ENCODE data around the gene WDR91. TPM values are rescaled to one million over a fixed set of nuclear protein-coding genes. Genes with fewer than 3 reads are reported as not detected.

The WDR91 gene
- total RNA-seq, 1 donor from 2014 or later, result 18.2 TPM

DNA sequence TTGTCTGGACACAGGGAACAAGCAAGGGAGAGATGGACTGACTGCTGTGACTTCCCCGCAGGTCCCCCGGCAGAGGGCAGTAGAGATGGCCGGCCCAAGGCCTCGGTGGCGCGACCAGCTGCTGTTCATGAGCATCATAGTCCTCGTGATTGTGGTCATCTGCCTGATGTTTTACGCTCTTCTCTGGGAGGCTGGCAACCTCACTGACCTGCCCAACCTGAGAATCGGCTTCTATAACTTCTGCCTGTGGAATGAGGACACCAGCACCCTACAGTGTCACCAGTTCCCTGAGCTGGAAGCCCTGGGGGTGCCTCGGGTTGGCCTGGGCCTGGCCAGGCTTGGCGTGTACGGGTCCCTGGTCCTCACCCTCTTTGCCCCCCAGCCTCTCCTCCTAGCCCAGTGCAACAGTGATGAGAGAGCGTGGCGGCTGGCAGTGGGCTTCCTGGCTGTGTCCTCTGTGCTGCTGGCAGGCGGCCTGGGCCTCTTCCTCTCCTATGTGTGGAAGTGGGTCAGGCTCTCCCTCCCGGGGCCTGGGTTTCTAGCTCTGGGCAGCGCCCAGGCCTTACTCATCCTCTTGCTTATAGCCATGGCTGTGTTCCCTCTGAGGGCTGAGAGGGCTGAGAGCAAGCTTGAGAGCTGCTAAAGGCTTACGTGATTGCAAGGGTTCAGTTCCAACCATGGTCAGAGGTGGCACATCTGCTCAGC, 46.8 kb downstream of the WDR91 start:
- intact Hi-C loops (cut with micrococcal nuclease), result no loop called here

DNA sequence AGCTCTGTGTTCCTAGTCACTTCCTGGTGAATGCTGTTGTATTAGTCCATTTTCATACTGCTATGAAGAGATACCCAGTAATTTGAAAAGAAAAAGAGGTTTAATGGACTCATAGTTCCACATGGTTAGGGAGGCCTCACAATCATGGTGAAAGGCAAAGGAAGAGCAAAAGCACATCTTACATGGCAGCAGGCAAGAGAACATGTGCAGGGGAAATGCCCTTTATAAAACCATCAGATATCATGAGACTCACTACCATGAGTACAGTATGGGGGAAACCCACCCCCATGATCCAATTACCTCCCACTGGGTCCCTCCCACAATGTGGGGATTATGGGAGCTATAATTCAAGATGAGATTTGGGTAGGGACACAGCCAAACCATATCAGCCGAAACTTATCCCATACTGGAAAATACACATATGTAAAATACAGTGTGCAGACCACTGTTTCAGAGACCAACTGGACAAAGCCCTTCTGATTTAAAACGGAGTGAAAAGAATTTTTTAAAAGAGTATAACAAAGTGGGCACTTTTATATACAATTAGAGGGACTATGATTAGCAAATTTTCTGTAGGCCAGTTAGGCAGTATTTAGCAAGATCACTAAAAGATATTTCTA, 48.8 kb downstream of the WDR91 start:
- intact Hi-C loops (cut with micrococcal nuclease), result no loop called here

DNA sequence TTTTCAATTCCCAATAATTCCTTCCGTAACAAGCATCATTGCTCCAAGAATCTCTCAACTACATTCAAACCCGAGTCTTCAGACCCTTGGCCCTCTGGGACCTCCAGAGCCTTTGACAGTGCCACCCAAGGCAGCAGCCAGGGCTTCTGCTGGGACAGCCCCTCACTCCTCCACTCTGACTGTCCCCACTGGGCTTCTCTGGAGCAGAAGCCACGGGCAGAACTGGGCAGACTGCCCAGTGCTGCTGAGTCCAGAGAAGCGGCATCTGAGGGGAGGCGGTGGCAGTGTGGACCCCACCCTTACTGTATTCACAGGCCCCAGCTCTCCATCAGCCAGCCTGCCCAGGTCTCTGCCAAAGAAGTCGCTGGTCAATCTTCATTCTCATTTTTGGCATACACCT, 49.7 kb downstream of the WDR91 start:
- intact Hi-C loops (cut with micrococcal nuclease), result no loop called here

DNA sequence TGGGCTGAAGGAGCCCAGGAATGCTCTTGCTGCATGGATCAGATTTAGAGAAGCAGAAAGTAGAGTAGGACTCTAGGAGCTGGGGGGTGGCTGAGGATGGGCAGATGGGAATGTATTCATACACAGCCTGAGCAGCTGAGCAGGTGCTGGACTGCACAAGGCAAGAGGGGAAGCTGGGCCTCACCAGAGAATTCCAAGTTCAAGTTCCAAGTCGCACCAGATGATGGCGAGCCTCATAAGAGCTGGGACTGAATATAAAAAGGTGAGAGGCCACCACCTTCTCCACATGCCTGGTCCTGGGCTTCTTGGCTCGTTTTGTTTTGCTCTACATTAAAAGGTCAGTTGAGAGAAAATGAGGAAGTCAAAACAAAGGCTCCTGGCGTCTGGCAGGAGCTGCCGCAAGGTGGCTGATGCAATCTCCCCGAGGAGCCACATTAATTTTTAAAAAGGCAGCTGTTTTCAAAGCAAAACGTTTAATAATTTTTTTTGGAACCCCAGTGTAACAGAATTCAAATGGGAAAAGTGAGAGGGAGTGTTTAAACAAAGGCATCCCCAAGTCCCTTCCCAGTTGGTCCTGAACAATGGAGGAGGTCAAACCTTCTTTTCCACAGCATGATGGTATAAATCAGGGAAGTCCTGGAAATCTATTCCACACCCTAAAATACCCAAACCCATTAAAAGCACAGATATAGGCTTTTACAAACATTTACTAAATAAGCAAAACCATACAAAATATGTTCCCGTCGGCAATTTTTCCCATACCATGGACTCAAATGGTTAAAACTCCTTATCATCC, 50.3 kb downstream of the WDR91 start:
- intact Hi-C loops (cut with micrococcal nuclease), result loop anchor here (1.0 kb wide), 1 partner anchor 13 kb away; the partner anchor contains the start of gene TMEM140

DNA sequence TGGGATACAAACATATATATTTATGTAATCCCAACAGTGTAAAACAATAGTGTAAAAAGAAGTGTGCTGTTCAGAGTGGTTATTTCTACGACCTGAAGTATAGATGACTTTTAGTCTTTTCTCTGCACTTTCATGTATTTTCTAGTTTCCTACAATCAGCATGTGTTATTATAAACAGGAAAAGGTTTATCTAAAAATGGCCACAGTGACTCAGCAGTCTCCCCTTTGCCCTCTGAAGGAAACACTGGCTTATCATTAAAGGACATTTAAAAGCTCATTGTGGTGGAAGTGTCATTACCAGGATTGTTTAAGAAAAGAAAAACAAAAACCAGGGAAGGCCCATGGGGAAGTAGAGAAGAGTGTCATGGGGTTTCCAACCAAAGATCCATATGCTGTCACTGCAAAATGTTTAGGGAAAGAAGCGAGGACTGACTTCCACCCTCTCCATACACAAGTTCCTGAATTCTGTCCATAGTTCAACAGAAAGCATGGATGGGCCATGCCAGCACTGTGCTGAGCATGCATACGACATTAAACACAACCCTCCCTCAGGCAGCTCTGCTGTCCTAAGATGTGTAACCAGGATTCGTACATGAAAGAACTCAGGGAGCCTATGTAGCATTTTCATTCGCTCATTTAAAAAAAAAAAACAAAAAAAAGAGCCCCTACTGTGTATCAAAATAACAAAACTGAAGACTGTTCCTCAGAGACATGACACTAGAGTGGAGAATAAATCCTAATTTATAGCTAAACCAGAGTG, 51.0 kb downstream of the WDR91 start:
- intact Hi-C loops (cut with micrococcal nuclease), result loop anchor here (1.0 kb wide), 1 partner anchor 12 kb away; the partner anchor contains the start of gene TMEM140

DNA sequence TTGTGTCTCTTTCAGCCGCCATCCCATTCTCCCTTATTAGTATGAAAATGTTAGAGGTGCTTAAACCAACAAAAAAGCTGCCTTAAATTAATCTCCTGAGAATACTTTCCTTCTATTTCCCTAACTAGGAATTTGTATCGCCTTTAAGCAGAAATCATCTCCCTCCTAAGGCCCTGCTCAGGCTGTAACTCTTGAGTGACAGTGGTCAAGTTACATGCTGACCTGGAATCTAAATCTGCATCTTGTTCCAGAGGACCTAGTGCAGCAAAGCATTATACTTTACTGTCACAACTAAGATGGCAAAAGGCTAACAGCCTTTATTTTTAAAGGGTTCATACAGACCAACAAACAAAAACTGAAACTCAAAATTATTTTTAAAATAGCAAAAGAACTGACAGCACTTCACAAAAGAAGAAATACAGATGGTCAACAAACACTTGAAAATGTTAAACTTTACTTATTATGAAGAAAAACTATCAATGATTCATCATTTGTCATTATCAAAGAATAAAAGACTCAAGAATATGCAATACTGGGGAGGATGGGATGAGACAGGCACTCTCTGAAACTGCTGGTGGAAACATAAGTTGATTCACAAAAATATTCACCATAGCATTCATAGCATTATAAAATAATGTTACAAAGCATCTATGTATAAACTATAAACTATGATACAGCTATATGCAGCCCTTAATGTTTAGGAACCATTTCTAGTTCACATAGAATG, 51.8 kb downstream of the WDR91 start:
- intact Hi-C loops (cut with micrococcal nuclease), result loop anchor here (1.0 kb wide), 1 partner anchor 11 kb away; the partner anchor contains the start of gene TMEM140

DNA sequence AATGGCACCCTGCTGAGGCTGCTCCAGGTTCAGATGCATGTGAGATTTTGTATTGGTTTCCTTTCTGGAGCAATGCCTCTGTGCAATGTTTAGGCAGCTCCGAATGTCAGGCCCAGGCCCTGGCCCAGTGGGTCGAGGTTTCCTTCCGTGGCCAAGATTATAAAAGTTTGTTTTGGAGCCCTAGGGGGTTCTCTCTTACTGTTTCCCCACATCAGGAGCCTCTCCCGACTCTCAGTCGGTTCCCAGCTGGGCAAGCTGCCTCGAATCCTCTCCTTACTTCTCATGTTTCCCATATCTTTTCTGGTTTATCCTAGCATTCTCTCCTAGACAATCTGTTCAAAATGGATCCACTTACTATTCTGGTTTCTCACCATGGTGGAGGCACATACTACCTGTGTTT, 52.5 kb downstream of the WDR91 start:
- intact Hi-C loops (cut with micrococcal nuclease), result no loop called here

DNA sequence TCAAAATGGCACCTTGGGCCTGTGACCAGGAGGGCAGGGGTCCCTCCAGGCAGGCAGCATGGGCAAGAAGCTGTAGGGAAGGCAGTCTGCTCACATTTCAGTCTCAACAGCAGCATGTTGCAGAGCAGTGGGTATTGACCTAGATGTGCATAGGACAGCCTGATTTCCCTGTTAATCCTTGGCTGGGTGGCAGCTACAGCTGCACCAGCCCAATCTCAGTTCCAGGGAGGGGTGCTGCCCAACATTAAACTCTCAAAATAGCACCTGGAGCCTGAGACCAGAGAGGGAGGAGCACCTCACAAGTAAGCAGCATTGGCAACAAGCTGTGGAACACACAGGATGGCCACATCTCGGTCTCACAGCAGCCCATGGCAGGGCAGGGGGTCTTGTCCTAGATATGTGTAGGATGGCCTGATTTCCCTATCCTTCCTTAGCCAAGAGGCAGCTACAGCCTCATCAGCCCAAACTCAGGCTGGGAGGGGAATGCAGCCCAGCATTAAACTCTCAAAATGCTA, 53.1 kb downstream of the WDR91 start:
- intact Hi-C loops (cut with micrococcal nuclease), result no loop called here

DNA sequence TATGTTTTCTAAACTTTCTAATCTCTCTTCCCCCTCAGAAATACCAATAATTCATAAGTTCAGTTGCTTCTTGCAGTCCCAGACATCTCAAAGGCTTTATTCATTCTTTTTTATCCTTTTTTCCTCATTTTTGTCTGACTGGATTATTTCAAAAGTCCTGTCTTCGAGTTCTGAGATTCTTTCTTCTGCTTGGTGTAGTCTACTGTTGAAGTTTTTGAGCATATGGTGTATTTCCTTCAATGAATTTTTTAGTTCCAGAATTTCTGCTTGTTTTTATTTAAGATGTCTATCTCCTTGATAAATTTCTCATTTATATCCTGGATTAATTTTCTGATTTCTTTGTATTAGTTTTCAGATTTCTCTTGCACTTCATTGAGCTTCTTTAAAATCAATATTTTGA, 55.0 kb downstream of the WDR91 start:
- intact Hi-C loops (cut with micrococcal nuclease), result no loop called here

DNA sequence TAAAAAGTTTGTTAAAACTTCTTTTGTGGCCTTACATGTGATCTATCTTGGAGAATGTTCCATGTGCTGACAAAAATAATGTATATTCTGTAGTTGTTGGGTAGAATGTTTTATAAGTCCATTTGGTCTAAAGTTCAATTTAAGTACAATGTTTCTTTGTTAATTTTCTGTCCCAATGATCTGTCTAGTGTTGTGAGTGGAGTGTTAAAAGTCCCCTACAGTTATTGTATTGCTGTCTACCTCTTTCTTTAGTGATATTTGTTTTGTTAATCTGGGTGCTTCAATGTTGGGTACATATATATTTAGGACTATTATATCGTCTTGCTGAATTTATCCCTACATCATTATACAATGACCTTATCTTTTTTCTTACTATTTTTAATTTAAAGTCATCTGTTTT, 56.6 kb downstream of the WDR91 start:
- intact Hi-C loops (cut with micrococcal nuclease), result no loop called here

DNA sequence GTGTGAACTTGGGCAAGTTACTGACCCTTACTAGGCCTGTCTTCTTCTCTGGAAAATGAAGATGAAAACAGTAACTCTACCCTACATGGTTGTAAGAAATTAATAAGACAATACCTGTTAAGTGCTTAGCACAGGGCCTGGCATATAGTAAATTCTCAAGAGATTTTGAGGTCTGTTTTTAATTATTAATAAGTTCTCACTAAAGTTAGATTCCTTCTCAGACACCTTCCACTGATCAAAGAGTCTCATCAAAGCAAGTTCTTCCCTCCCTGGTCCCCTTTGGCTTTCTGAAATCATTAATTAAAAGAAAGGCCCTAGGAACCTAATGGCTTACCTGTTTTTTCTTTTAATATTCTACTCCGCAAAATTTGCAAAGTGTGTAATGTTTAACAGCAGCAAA, 58.9 kb downstream of the WDR91 start:
- intact Hi-C loops (cut with micrococcal nuclease), result no loop called here

DNA sequence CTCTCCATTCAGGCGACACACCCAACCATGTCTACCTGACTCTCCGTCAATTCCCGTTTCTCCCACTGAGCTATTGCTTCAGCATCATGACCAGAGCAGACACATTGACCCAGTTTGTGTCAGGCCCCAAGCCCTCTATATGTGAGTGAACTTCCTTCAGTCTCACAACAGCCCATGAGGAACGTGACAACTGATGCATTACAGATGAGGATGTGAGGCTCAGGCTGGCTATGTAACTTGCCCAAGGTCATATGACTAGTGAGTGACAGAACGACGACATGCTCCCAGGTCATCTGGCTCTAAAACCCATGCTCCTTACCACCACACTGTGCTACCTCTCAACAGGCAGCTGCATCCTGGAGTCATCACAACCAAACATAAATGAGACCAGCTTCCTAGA, 59.8 kb downstream of the WDR91 start:
- intact Hi-C loops (cut with micrococcal nuclease), result no loop called here

DNA sequence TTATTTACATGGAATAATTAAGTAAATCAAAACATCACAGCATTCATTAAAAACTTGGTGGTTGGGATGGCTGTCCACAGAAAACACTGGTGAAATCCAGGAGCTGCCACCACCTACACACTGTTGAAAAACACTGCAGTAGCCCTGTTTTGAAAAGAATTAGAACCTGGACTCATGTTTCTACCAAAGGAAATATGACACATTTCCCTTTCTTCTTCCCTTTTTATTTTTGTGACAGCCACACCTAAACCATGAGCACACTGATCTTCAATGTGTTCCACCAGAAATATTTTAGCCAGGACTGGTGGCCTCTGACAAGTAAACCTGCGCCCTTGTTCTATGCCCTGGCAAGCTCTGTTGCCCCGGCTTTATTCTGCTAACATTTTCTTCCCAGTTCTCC, 60.2 kb downstream of the WDR91 start:
- intact Hi-C loops (cut with micrococcal nuclease), result no loop called here

DNA sequence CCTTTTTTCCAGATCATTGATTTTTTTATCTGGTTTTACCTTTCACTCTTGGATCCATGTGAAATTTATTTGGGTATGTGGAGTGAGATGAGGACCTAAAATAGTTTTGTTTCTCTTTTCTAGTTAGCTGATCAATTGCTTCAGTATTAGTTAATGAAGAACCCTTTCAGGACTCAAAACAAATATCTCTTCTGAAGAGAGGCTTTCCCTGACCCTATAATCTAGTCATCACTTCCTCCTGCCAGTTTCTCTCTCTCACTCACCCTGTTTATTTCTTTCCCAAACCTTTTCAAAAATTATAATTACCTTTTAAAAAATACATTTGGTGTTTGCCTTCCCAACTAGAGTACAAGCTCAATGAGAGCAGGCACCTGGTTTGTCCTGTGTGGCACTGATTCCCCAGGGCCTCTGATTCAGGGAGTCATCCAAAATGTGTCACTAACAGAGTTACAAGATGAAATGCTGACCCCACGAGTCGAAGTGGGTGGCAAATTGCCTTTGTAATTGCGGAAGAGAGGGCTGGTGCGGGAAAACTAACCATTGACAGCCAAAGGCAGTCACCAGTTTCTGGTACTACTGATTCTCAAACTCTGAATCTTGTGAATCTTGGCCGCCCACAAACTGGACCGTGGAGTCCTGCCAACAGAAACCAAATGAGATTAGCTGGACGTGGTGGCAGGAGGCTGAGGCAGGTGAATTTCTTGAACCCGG, 61.1 kb downstream of the WDR91 start:
- intact Hi-C loops (cut with micrococcal nuclease), result no loop called here

DNA sequence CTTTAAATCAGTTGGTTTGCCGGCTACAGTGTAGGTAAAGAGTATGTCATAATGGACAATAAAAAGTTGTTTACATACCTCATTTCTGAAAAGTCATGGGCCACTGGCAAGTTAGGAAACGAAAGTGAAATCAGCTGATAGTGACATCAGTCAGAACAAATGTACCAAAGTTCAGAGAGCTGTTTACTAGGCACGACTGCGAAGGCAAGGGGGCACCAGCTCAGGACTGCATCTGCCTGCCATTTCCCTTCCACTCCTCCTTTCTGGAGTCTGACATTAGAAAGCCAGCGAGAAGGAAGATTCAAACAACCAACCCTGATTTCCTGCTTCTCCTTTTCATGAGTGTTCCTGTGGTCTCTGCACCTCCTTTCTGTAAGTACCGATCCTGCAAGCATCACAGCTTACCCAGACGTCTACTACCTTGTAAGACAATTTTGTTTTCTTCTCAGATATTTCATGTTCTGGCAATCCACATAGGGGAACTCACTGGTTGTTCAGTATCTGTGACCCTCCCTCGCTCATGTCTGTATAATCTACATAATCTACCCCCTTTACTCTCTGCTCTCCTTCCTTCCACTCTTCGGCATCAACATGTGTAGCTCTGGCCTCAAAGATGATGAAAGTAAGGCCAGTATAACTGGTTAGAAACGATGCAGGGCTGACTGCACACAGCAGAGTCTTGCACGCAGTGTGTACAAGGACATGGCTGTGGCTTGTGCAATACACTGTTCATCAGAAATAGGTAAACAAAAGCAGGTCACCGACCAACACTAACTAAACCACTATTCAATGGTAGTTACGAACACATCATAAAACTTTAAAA, 63.2 kb downstream of the WDR91 start, which contains the start of gene TMEM140:
TSS of gene TMEM140 (plus strand) at position 174 of the 823 bp plus-strand sequence. CDS start 16,370 bp downstream, outside the sequence.
- intact Hi-C loops (cut with micrococcal nuclease), result loop anchor here (1.0 to 5.0 kb wide), 10 partner anchors 12 to 831 kb away; partner anchors contain the start of genes AGBL3, AKR1B1, BPGM and CNOT4

DNA sequence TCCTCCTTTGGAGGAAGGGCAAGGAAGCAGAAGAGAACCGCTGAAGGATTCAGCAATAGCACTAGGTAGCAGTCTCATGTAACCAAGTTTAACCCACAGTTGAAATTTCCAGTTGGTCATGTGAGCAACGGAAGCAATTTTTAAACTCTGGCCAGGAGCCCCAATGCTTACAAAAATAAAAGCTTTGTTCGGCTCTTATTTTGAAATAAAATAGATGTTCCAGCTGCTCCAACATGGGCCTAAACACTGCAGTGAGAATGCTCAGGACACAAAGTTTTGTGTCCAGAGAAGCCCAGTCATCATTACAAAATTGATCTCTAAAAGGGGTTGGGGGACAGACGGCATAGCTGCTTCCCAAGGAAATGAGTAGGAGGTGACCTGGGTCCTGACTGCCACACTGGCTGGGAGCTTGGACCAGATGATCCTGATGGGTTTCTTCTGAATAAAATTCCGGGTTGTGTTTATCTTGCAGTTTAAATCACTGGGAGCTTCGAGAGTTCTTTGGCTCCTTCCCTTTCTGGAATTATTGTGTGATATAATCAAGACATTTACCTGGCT, 63.9 kb downstream of the WDR91 start:
- intact Hi-C loops (cut with micrococcal nuclease), result loop anchor here (1.0 to 5.0 kb wide), 4 partner anchors 64 to 830 kb away; partner anchors contain the start of genes AKR1B1, CNOT4, MTPN and WDR91

DNA sequence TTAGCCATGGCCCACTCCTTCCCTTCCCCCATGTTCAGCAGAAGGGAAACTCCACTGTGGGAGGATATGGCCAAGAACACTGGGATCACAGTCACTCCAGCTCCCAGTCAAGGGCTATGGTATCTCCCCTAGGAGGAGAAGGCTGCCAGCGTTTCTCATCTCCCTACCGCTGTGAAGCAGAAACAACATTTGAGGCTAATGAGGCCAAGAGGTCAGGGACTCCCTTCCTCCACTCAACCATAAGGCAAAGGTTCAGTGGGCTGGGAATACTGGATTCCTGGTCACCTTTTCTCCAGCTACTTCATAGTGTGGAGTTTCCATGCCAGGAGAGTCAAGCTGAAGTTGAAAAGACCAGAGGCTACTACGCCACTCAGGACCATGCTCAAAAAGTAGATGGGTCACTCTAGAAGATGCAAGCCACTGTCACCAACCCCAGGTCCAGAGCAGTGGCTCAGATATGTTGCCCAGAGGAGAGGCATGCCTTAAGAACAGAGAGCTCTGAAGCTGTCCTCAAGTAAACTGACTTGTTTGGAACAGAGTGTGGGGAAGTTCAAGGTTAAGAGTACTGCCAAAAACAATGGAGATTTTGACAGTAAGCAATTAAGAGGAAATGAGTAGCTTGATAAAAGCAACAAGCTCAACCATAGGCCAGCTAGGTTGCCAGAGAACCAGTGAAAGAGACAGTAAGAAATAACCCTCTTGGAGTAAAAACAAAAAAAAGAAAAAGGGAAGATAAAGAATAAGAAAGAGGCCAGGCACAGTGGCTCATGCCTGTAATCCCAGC, 67.2 kb downstream of the WDR91 start:
- intact Hi-C loops (cut with micrococcal nuclease), result no loop called here

All from T-helper 2 cell treated with Interferon-gamma antibody and Interleukin-4, amounts not matched to agents 100 ng/mL and 5 ng/mL, for 36 hours (primary cell).